Colonic mucosa (tissue), 4 donors: ENCODE results near the gene FMO5. TPM values are rescaled to one million over a fixed set of nuclear protein-coding genes. Genes with fewer than 3 reads are reported as not detected.

ENCODE experiments used
- DNase-seq: peaks from one replicate; pipeline ENCODE4 v3.0.0-alpha.2; 2020
- H3K27ac ChIP-seq: fragments of 200-600 bp; one replicate; pipeline ENCODE4 v1.8.0; 2021
- H3K27me3 ChIP-seq: fragments of 200-600 bp; one replicate; pipeline ENCODE4 v1.8.0; 2021
- H3K36me3 ChIP-seq: fragments of 200-600 bp; one replicate; pipeline ENCODE4 v1.8.0; 2021
- H3K4me1 ChIP-seq: fragments of 200-600 bp; one replicate; pipeline ENCODE4 v1.8.0; 2021; ENCODE audit warnings: mild to moderate bottlenecking
- H3K4me3 ChIP-seq: fragments of 200-600 bp; one replicate; pipeline ENCODE4 v1.8.0; 2021
- H3K9ac ChIP-seq, 2 donors: one replicate each; pipeline ENCODE4 v1.7.0; 2013; ENCODE audit warnings: control low read depth in 2 of 2, low read depth in 2 of 2, low read length in 2 of 2
- H3K9me3 ChIP-seq: fragments of 200-600 bp; one replicate; pipeline ENCODE4 v1.8.0; 2021
- intact Hi-C: fragments of 100-400 bp; cut with DNase I; formaldehyde crosslinking; loops from one replicate; pipeline ENCODE4 v1.14.1; 2022
- total RNA-seq, 2 donors: library from RNA; stranded (reverse); fragmentation: NEBNext Ultra II Directional in 1 of 2; extraction: Animal tissue kit (Norgen Biotek cat#: 25700) in 1 of 2; gene quantifications; one replicate each; pipeline ENCODE4 v1.2.1, GENCODE V29; 2021
- TF ChIP-seq, protein P1 (sequence below): fragments of 200-600 bp; IDR thresholded peaks from one replicate; pipeline ENCODE4 v1.8.0; 2022; ENCODE audit warnings: antibody characterized with exemption, mild to moderate bottlenecking
- donor health status: healthy.
- donor health status: DM: no; HTN: no; CAD: no.
- donor health status: DM: no; HTN: no; CAD: no.

Gene FMO5, protein sequence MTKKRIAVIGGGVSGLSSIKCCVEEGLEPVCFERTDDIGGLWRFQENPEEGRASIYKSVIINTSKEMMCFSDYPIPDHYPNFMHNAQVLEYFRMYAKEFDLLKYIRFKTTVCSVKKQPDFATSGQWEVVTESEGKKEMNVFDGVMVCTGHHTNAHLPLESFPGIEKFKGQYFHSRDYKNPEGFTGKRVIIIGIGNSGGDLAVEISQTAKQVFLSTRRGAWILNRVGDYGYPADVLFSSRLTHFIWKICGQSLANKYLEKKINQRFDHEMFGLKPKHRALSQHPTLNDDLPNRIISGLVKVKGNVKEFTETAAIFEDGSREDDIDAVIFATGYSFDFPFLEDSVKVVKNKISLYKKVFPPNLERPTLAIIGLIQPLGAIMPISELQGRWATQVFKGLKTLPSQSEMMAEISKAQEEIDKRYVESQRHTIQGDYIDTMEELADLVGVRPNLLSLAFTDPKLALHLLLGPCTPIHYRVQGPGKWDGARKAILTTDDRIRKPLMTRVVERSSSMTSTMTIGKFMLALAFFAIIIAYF
- total RNA-seq: 10 to 100 TPM; 22.9 to 65.6 TPM

DNA sequence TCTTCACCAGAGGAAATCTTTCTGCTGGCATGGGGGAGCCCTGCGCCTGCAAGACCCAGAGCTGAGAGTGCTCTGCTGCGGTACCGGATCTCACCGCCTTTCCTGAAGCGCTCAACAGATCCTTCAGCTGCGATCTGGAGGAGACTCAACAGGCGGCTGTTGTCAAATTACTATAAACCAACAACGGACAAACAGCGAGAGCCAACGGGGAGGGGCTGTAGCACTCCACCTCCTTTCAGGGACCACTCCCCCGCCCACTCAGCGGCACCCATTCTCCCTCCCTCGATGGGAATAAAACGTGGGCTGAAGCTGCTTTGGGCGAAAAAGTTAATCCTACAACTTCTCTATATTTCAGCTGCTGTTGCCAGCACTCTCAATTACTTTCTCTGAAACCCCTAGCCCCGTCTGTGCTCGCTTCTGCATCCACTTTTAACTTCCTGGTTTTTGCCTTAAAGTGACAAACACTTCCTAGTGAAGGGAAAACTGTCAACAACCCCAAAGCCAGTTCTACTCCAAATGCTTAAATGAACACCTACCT is at the start of gene FMO5:
TSS of gene FMO5 (minus strand) at position 147 of the 538 bp plus-strand sequence. CDS start 310 bp downstream, outside the sequence.
- Histone ChIP-seq H3K9ac (peak within 1 kb of the TSS; percentile 72 to 73), H3K27ac (peak within 1 kb of the TSS; percentile 87), H3K9me3 (no peaks in the 10 kb centered on the region), H3K4me1 (no peaks in the 10 kb centered on the region), H3K27me3 (no peaks in the 10 kb centered on the region), H3K36me3 (no peaks in the 10 kb centered on the region), H3K4me3 (peak within 1 kb of the TSS; percentile 54)
- DNase-seq: peak; percentile 83
- intact Hi-C loops: no loop called here
- TF ChIP-seq, protein P1, sequence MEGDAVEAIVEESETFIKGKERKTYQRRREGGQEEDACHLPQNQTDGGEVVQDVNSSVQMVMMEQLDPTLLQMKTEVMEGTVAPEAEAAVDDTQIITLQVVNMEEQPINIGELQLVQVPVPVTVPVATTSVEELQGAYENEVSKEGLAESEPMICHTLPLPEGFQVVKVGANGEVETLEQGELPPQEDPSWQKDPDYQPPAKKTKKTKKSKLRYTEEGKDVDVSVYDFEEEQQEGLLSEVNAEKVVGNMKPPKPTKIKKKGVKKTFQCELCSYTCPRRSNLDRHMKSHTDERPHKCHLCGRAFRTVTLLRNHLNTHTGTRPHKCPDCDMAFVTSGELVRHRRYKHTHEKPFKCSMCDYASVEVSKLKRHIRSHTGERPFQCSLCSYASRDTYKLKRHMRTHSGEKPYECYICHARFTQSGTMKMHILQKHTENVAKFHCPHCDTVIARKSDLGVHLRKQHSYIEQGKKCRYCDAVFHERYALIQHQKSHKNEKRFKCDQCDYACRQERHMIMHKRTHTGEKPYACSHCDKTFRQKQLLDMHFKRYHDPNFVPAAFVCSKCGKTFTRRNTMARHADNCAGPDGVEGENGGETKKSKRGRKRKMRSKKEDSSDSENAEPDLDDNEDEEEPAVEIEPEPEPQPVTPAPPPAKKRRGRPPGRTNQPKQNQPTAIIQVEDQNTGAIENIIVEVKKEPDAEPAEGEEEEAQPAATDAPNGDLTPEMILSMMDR: peak; percentile 14

DNA sequence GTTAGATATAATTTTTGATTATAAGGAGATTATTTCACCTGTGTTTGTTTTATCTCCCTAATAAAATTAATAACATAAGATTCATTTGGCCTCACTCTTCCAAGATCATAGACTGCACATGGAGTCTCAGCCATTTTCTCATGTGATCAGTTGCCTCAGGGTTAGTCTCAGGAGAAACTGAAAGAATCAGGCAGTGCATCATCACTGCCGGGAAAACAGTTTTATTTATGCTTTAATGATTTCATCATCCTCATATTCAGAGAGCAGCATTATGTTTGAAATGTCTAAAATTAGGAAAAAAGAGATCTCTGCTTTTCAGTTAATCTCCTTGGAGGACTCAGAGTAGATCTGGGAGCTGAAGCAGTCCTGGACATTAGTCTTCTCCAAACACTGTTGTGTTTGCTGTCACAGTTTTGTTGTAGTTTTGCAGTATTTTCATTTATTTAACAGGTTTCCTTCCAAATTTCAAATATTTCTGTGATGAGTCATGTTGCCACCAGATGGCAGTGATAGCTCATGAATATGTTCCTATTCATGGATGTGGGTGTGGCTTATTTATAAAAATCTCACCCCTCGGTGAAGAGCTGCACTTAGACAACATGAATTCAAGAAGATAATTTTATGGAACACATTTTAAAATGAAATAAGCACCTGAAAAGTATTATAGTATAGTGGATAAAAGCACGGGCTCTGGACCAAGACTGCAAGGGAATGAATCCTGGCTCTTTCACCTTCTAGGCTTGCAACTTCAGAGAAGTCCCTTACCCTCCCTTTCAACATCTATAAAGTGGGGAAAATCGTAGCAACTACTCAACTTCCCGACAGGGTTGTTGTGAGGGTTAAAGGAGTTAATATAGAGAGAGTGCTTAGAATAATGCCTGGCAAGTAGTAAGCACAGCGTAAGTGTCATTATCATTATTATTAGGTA is 48.5 kb upstream of the FMO5 start:
- H3K4me3 ChIP-seq: no peak overlapping the region
- H3K9ac ChIP-seq: no peak overlapping the region
- peak; percentile 26 for DNase-seq
- H3K27ac ChIP-seq: no peak overlapping the region
- H3K4me1 ChIP-seq: no peaks in the 10 kb centered on the region
- TF ChIP-seq, protein P1: peak; percentile 44
- H3K36me3 ChIP-seq: no peaks in the 10 kb centered on the region
- intact Hi-C loops: loop anchor here (5.0 to 10.0 kb wide), 4 partner anchors 119 to 619 kb away; no protein-coding TSS in a partner anchor
- H3K27me3 ChIP-seq: no peaks in the 10 kb centered on the region
- H3K9me3 ChIP-seq: no peaks in the 10 kb centered on the region

DNA sequence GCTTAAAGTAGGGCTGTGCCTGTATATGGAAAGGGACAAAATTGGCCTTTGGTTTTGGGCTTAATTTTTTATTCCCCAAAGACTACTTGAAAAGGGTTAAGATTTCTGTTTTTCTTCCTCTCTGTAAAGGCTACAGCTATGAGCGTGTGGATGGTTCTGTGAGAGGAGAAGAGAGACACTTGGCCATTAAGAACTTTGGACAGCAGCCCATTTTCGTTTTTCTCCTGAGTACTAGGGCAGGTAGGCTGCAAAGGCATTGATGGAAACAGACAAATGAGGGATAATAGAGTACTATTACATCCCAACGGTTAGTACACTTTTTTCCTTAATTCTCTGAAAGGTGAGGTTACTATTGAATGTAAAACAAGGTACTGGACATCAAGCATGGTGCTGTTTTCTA is 46.9 kb upstream of the FMO5 start:
- H3K4me3 ChIP-seq: no peak overlapping the region
- H3K36me3 ChIP-seq: no peaks in the 10 kb centered on the region
- no peak overlapping the region for H3K27ac ChIP-seq
- no peak for DNase-seq
- no peaks in the 10 kb centered on the region for H3K27me3 ChIP-seq
- H3K4me1 ChIP-seq: no peaks in the 10 kb centered on the region
- no peaks in the 10 kb centered on the region for H3K9me3 ChIP-seq
- no peak overlapping the region for H3K9ac ChIP-seq
- intact Hi-C loops: loop anchor here (5.0 to 10.0 kb wide), 4 partner anchors 120 to 620 kb away; no protein-coding TSS in a partner anchor
- TF ChIP-seq, protein P1: no peak

DNA sequence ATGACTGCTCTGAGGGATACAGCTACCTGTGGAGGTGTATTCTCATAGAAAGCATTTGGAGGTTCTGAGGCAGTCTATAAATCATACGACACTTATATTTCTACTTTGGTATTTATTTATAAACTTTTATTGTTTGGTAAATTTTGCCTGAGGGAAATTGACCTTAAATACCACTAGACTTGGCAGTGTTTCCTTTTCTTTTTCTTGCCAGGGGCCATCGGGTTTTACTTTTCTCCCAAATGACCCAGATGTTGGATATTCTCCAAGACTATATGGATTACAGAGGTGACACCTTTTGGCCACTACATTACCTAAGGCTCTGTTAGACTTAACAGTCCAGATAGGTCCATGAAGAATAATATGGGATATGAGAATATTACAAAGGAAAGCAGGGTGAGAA is 45.6 kb upstream of the FMO5 start:
- Histone ChIP-seq H3K9me3 (no peaks in the 10 kb centered on the region), H3K27ac (no peak overlapping the region), H3K4me3 (no peak overlapping the region), H3K4me1 (no peaks in the 10 kb centered on the region), H3K9ac (no peak overlapping the region), H3K36me3 (no peaks in the 10 kb centered on the region), H3K27me3 (no peaks in the 10 kb centered on the region)
- TF ChIP-seq, protein P1: no peak
- DNase-seq: no peak
- intact Hi-C loops: loop anchor here (5.0 to 10.0 kb wide), 4 partner anchors 122 to 622 kb away; no protein-coding TSS in a partner anchor

DNA sequence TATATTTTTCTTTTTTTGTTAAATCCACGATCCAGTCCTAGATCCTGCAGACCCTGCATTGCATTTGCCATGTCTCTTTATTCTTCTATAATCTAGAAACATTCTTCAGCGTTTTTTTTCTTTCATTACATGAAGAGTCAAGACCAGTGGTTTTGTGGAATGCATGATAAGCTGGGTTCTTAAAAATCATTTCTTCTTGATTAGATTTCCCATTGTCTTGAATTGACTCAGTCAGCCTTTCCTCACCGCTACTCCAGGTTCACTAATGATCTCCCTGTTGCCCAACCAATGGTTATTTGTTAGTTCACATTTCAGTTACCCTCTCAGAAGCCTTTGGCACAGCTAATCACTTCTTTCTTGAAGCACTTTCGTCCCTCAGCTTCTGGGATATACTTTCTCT is 42.6 kb upstream of the FMO5 start:
- H3K9ac ChIP-seq: no peak overlapping the region
- no peak for DNase-seq
- TF ChIP-seq, protein P1: no peak
- no peak overlapping the region for H3K27ac ChIP-seq
- H3K9me3 ChIP-seq: no peaks in the 10 kb centered on the region
- intact Hi-C loops: no loop called here
- H3K4me3 ChIP-seq: no peak overlapping the region
- H3K36me3 ChIP-seq: no peaks in the 10 kb centered on the region
- H3K27me3 ChIP-seq: no peaks in the 10 kb centered on the region
- H3K4me1 ChIP-seq: no peaks in the 10 kb centered on the region
